HepG2 (cell line): Measurements from ENCODE around the gene FOXI3.
A peak's percentile ranks its signal among the peaks of the same experiment; 100 is the strongest.

Experiments used
- ATF3 ChIP-seq: sonication (generic); formaldehyde crosslinking; IDR thresholded peaks from 2 replicates; pipeline ENCODE4 v1.4.0; 2020; ENCODE audit warnings: missing genetic modification reagents
- BRCA1 ChIP-seq: sonication (generic); formaldehyde crosslinking; IDR thresholded peaks from 2 replicates; pipeline ENCODE4 v1.4.0; 2020; ENCODE audit warnings: missing genetic modification reagents
- HMG20B ChIP-seq: conservative IDR thresholded peaks from 2 replicates; pipeline ENCODE4 v1.6.1; 2016; ENCODE audit warnings: missing genetic modification reagents, missing compliant biosample characterization
- HNF4G ChIP-seq, 2 experiments: sonication (generic) in 1 of 2; formaldehyde crosslinking in 1 of 2; IDR thresholded peaks; 2 replicates each; pipeline versions ENCODE4 v1.4.0 to v1.6.1; 2011 to 2020; ENCODE audit warnings: borderline replicate concordance in 2 of 2, low read depth in 2 of 2, mild to moderate bottlenecking in 2 of 2, low read length in 1 of 2, missing genetic modification reagents in 1 of 2, moderate library complexity in 1 of 2
- ZNF20 ChIP-seq: sonication (generic); formaldehyde crosslinking; IDR thresholded peaks from 2 replicates; pipeline ENCODE4 v1.4.0; 2020; ENCODE audit warnings: mild to moderate bottlenecking, moderate library complexity, missing genetic modification reagents
- ZNF609 ChIP-seq: sonication (generic); formaldehyde crosslinking; IDR thresholded peaks from 2 replicates; pipeline ENCODE4 v1.4.0; 2020; ENCODE audit warnings: mild to moderate bottlenecking, missing genetic modification reagents, borderline replicate concordance
- TF ChIP-seq, protein P1 (sequence below): sonication (generic); formaldehyde crosslinking; IDR thresholded peaks from 2 replicates; pipeline ENCODE4 v1.5.0; 2020; ENCODE audit warnings: mild to moderate bottlenecking, missing genetic modification reagents, moderate library complexity
- TF ChIP-seq, protein P2 (sequence below): sonication (generic); formaldehyde crosslinking; conservative IDR thresholded peaks from 2 replicates; pipeline ENCODE4 v1.5.0; 2020; ENCODE audit warnings: missing genetic modification reagents

DNA sequence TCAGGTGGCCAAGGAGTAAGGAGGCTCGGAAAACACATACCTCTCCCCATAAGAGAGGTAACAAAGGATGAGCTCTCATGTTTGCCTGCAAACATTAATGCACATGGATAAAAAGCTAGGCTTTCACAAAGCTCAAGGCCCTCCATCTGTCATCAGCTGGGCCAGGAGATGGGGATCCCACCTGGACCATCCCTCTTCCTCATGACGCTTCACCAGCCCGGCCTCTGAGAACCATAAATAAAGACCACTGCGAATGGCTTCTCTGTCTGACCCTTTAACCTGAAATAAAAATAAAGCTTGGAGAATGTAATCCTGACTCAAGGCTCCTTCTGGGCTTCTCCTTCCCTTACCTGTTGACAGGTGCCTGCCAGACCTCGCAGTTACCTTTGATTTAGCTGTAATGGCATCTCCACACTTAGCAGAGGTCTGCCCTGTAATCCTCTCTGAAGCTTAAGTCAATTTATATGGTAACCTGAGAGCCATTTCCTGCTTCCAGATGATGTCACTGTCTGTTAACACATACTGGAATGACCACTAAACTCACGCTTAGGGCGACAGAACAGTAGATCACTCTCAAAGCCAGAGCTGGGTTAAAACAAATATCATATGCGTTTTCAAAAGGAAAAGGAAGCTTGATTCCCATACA is 29.3 kb upstream of the FOXI3 start:
- TF ChIP-seq, protein P1, sequence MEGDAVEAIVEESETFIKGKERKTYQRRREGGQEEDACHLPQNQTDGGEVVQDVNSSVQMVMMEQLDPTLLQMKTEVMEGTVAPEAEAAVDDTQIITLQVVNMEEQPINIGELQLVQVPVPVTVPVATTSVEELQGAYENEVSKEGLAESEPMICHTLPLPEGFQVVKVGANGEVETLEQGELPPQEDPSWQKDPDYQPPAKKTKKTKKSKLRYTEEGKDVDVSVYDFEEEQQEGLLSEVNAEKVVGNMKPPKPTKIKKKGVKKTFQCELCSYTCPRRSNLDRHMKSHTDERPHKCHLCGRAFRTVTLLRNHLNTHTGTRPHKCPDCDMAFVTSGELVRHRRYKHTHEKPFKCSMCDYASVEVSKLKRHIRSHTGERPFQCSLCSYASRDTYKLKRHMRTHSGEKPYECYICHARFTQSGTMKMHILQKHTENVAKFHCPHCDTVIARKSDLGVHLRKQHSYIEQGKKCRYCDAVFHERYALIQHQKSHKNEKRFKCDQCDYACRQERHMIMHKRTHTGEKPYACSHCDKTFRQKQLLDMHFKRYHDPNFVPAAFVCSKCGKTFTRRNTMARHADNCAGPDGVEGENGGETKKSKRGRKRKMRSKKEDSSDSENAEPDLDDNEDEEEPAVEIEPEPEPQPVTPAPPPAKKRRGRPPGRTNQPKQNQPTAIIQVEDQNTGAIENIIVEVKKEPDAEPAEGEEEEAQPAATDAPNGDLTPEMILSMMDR (CRISPR knock-in tag) = 0 out of 2 replicates have a peak, but pooled peaks have one; percentile 6
- TF ChIP-seq ZNF609 (no peak), BRCA1 (CRISPR knock-in tag) (no peak), ZNF20 (CRISPR knock-in tag) (no peak), HNF4G (IDR thresholded peaks at IDR 0.05; ENCODE audit: borderline replicate concordance, low read depth, low read length) (no peak), HNF4G (CRISPR knock-in tag; IDR thresholded peaks at IDR 0.05; ENCODE audit: borderline replicate concordance, low read depth) (no peak), ATF3 (no peak), HMG20B (CRISPR knock-in tag) (no peak)
- TF ChIP-seq, protein P2, sequence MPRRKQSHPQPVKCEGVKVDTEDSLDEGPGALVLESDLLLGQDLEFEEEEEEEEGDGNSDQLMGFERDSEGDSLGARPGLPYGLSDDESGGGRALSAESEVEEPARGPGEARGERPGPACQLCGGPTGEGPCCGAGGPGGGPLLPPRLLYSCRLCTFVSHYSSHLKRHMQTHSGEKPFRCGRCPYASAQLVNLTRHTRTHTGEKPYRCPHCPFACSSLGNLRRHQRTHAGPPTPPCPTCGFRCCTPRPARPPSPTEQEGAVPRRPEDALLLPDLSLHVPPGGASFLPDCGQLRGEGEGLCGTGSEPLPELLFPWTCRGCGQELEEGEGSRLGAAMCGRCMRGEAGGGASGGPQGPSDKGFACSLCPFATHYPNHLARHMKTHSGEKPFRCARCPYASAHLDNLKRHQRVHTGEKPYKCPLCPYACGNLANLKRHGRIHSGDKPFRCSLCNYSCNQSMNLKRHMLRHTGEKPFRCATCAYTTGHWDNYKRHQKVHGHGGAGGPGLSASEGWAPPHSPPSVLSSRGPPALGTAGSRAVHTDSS (CRISPR knock-in tag) = no peak
